HG03457 (cell line): ENCODE results near the gene CCDC61.

Experiments
- ATAC-seq: cut with Tn5 transposase; IDR thresholded peaks from one replicate; pipeline ENCODE4 v1.9.1; 2021; ENCODE audit warnings: moderate number of reproducible peaks; ENCODE audit not compliant: unreplicated experiment

Gene CCDC61

GRCh38 chr19:46015687-46016425 lies 20.6 kb downstream of the CCDC61 start:
- no peak for ATAC-seq

DNA sequence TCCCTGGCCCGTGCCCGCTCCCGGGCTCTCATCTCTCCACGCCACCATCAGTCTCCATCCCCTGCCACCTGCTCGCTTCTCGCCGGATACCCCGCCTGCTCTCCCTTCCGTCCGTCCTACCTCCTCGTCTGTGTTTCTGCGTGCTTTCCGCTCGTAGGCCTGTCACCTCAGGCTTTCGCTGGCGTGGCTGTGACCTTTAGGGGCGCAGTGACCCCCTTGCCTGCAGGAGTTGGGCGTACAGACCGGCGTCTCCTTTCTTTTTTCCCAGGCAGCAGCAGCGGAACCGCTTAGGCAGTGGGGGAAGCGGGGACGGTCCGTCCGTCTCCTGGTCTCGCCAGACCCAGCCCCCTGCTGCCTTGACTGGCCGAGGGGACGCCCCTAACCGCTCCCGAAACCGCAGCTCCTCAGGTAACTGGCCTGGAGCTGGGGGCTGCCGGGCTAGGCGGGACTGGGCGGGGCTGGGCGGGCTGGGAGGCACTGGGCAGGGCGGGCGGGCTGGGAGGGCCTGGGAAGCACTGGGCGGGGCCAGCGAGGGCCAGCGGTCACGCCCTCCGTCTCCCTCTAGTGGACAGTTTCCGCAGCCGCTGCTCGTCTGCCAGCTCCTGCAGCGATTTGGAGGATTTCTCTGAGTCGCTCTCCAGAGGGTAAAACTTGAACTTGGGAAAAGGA lies 21.3 kb downstream of the CCDC61 start:
- ATAC-seq: no peak

GRCh38 chr19:46017095-46017429 lies 21.8 kb downstream of the CCDC61 start:
- no peak for ATAC-seq

DNA sequence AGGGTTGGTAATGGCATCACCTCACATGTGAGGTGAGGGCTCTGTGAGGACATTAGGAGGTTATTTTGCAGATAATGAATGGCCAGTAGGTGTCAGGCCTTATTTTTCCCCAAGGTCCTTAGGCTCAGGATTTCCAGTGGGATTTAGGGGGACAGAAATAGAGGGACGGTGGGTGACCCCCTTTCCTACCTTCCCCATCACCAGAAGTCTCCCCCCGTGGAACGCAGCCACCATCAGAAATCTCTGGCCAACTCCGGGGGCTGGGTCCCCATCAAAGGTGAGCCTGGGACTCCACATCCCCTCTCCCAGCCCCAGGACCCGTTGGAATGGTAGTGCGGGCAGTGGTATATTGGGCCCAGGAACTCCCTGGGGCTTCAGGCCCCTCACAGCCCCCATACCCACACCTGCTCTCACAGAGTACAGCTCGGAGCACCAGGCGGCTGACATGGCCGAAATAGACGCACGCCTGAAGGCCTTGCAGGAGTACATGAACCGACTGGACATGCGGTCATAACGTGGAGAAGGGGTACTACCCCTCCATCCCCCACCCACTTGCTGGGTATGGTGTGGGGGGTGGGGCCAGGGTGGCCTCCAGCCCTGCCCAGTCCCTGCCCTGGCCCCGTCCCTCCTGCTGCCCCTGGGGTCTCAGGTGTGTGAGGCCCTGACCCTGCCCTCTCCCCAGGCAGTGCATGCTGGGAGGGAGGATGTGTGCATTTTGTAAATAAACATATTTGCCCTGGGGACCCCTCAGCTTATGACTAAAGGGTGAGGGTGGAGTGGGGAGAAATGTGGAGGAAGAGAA lies 22.8 kb downstream of the CCDC61 start:
- no peak for ATAC-seq

DNA sequence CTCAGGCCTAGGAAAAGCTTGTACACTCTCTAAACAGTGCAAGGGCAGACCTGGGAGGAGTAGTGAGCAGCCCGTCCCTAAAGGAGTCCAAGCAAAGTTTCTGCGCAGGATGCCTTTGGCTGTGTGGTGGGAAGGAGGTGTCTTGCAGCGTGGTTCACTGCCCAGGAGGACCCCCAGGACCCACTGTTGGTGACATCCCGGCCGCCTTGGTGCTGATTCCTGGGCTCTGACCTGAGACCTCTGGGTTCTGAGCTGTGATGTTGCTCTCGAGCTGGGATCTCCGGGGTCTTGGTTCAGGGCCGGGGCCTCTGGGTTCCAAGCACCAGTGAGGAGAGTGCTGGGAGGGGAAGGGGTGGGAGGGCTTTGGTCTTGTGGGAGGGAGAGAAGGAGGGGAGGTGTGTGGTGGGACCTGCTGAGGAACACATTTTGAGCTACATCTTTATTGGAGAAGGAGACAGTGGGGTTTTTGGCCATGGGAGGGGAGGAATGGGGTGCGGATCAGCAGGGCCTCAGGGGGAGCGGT lies 23.5 kb downstream of the CCDC61 start:
- no peak for ATAC-seq

DNA sequence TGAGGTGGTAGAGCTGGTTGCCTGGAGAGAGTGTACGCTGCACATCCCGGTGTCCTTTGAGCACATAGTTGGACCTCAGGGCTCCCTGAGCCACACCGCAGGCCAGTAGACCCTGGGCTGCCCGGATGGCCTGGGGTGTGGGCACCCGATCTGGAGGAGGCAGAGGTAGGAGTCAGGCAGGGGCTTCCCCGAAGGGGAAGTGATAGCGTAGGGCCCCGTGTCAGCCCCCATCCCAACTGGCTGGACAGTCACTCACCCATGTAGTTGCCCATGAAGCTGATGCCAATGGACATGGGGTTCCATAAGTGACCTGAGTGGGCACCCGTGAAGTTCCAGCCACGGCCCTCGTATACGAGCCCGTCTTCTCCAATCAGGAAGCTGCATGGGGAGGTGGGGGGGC lies 24.0 kb downstream of the CCDC61 start:
- ATAC-seq: no peak

DNA sequence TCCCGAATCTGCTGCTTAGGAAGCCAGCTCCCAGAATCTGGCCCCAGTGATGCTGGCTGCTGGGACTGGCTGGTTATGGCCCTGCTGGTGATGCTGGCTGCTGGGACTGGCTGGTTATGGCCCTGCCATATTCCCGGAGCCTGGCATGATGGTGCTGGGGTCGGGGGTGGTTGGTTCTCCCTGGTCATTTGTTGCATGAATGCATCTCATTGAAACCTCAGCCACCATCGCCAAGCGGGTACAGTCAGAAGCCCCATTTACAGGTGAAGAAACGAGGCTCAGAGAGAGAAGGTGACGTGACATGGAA lies 25.5 kb downstream of the CCDC61 start:
- ATAC-seq: no peak

DNA sequence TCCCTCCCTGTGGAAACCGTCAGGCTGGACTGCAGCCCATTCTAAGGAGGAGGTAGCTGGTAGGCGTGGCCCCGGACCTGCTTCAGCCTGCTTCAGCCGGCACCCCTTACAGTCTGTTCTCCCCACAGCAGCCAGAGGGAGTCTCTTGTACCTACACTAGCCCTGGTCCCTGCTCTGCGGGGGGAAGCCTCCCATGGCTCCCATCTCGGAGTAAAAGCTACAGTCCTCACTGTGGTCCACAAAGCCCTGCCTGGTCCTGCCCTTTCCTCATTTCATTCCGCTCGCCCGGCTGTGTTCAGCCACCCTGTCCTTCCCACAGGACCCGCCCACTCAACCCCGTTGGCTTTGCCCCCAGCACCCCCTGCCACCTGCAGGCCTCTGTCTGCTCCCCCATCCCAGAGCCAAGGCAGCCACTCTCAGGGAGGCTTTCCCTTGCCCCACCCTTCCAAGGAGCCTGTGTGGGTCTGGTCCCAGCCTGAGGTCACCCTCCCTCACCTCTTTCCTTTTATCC lies 26.3 kb downstream of the CCDC61 start:
- ATAC-seq: no peak

DNA sequence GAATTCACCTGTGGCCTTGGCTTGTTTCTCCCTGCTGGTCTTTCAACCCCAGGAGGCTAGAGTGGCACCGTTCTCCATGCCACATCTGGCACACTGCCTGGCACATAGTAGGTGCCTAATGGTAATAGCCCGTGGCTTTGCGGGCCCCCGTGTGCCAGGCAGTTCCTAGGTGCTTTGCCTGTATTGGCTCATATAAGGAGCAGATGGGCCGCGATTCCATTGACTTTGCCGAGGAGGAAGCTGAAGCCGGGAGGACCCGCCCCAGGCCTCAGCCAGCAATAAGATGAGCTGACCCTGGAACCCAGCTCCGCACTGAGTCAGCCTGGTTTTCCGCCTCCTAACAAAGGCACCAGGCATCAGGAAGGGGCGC lies 26.8 kb downstream of the CCDC61 start:
- ATAC-seq: no peak

GRCh38 chr19:46022431-46023310 lies 27.4 kb downstream of the CCDC61 start, which contains the start of gene PGLYRP1:
Gene PGLYRP1 (minus strand): TSS chr19:46023053. CDS start chr19:46023021, 32 bp downstream.
- ATAC-seq: no peak

DNA sequence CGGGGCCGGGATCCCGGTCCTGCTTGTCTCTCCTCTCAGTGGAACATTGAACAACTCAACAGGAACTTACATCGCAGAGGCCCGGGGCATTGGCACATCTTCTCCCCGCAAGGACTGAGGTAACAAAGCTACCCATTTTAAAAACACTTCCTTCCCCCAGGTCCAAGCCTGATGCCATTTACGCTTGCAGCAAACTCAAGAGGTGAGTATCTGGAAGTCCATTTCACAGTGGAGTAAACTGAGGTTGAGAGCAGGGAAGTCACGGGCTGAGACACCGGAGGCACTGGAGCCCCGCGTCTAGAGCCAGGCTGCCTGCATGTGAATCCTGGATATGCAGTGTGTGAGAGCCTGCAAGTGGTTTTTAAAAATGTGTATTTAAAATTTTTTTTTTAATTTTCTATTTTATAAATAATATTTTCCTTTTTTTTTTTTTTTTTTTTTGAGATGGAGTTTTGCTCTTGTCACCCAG lies 28.1 kb downstream of the CCDC61 start:
- no peak for ATAC-seq

DNA sequence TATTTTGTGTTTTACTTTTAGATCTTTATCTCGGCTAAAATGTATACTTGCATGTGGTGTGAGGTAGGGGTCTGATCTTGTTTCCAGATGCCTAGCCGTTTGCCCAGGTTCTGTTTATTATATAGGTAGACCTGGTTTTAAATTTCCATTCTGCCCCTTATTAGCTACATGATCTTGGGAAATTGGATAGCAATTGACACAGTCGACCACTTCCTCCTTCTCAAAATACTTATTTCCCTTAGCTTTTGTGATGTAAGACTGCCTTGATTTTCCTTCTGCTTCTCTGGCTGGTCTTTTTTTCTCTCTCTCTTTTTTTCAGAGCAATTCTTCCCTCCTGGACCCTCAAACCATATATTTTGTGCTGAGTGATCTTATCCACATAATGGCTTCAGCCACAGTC lies 30.6 kb downstream of the CCDC61 start:
- no peak for ATAC-seq

- ATAC-seq: no peak
Measured at GRCh38 chr19:46030812-46031550, 35.7 kb downstream of the CCDC61 start.

- no peak for ATAC-seq
Measured at GRCh38 chr19:46031781-46032596, 36.7 kb downstream of the CCDC61 start.

DNA sequence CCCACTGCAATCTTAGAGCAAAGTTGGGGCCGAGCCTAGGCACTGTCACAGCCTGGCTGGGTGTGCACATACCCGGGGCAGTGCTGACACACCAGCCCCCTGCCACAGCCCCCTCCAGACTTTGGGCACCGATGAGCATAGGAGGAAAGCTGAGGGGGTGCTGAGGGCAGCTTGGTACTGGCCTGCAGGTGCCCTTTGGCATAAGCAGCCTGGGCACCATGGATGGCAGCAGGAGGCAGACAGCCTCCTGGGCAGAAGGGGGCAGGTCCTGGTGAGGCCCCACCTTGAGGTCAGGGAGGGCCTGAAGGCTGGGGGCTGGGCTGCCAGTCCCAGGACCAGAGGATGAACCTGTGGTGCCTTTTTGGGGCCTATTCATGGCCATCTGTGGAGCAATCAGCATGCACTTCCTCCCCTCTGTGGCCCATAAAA lies 37.3 kb downstream of the CCDC61 start:
- ATAC-seq: no peak

DNA sequence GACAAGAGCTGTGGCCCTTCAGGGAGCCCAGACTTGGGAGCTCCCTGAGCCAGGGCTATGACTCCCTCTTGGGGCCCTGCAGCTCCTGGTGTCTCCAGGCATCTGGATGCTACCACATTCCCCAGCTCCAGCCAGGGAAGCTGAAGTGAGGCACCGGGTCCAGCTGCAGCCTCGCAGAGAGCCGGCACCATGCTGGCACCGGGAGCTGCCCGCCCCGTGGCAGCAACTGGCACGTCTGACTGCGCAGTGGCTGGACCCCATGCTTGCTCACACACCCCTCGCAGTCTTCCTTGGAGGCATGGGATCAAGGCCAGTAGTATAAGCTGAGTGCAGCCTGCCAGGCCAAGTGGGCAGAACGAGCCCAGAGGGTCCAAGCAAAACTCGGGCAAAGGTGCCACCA lies 38.1 kb downstream of the CCDC61 start:
- ATAC-seq: no peak

DNA sequence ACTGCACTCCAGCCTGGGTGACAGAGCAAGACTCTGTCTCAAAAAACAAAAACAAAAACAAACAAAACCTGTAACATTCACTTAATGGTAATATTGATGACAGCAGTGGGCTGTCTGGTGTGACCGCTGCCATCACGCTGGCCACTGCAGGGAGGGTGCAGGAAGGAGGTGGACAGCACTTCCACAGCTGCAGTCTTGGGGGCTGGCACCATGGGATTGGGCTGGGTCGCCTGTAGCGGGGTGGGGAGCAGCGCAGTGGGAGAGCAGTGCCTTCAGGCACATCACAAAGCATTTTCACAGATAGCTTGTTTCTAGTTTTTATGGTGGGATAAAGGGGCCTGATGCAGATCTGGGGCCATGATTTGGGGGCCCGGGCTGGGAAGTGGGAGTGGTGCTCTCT lies 40.3 kb downstream of the CCDC61 start:
- no peak for ATAC-seq

GRCh38 chr19:46035986-46036743 lies 40.9 kb downstream of the CCDC61 start:
- no peak for ATAC-seq
